ENCODE measurements around the gene LRRC61. TPM values are rescaled to one million over a fixed set of nuclear protein-coding genes. Genes with fewer than 3 reads are reported as not detected.

LRRC61 gene
- total RNA-seq, 2 experiments from 2014 or later: 23.5 to 26.1 TPM

DNA sequence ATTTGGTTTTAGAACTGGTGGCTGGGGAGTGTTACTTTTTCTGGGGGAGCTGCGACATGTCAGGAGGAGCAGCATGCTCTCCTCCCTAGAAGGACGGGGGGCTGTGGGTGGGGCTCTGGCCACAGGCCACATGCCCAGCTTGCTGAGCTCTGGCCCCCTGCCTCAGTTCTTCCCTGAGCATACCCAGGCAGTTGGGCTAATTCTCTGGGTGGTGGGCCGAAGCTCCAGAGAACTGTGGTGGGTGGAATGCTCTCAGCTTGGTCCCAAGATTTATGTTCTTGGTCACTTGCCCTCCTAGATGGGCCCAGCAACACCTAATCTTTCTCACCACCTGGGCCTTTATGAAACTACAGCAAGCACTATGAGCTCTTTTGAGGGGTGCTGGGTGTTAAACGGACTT, 50.9 kb downstream of the LRRC61 start:
- Mint-ChIP-seq H3K36me3 (peaks cover 16% of the 10 kb centered on the region), H3K27ac (peak overlapping the region; percentile 30), H3K27me3 (no peaks in the 10 kb centered on the region), H3K4me3 (no peak overlapping the region), H3K9me3 (no peaks in the 10 kb centered on the region), H3K4me1 (peaks cover 51% of the 10 kb centered on the region)
- DNase-seq: no peak

DNA sequence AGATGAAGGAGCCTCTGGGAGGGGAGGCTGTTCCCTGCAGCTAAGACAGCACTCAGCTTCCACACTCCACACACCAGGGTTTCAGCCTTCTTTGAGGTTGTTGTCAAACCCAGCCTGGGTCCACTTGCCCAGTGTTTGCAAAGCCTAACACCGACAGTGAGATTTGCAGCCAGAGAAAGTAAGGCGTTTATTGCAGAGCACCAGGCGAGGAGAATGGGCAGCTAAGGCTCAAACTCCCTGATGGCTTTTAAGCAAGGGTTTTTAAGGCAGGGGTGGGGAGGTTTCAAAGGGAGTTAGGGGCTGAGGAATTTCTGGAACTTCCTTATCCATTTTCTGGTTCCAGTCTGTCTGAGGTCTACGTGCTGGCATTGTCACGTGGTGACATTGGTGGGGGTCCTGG, 51.3 kb downstream of the LRRC61 start:
- H3K4me3 Mint-ChIP-seq: no peak overlapping the region
- H3K27ac Mint-ChIP-seq: peak overlapping the region; percentile 30
- DNase-seq: no peak
- H3K9me3 Mint-ChIP-seq: no peaks in the 10 kb centered on the region
- H3K27me3 Mint-ChIP-seq: no peaks in the 10 kb centered on the region
- H3K4me1 Mint-ChIP-seq: peaks cover 51% of the 10 kb centered on the region
- peaks cover 15% of the 10 kb centered on the region for H3K36me3 Mint-ChIP-seq

DNA sequence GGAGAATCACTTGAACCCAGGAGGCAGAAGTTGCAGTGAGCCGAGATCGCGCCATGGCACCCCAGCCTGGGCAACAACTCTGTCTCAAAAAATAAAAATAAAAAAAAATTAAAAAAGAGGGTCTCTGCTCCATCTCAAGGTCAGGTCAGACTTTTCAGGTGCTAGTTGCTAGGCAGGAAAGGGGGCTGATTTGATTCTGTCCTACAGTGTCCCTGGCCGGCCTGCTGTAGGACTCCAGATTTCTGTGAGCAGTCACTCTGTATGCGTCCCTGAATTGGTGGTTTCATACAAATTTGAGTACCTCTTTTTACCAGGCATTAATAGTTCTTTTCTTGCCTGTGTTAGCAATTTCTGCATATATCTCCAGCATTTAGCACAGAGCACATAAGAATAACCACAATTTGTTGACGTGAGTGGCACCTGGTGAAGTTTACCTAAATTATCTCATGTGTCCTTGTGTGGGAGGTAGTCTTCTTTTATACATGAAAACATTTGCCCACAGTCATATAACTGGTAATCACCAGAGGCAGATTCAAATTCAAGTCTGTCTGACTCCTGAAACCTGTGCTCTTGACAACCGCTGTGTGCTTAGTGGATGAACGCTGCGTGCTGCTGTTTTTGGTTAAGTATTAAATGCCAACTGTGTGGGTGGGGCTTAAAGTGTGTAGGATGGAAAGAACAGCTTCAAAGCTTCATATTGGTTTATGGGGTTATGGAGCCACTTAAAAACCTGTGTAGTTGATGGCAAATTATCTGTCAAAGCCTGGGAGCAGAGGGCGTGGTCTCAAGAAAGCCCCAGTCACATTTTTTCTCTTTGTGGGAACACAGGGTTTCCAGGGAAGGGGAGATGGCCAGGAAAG, 52.7 kb downstream of the LRRC61 start:
- peak; percentile 56 for DNase-seq
- H3K27ac Mint-ChIP-seq: peak overlapping the region; percentile 85
- H3K4me1 Mint-ChIP-seq: peaks cover 49% of the 10 kb centered on the region
- H3K36me3 Mint-ChIP-seq: peaks cover 15% of the 10 kb centered on the region
- H3K9me3 Mint-ChIP-seq: no peaks in the 10 kb centered on the region
- peak overlapping the region; percentile 23 for H3K4me3 Mint-ChIP-seq
- no peaks in the 10 kb centered on the region for H3K27me3 Mint-ChIP-seq

DNA sequence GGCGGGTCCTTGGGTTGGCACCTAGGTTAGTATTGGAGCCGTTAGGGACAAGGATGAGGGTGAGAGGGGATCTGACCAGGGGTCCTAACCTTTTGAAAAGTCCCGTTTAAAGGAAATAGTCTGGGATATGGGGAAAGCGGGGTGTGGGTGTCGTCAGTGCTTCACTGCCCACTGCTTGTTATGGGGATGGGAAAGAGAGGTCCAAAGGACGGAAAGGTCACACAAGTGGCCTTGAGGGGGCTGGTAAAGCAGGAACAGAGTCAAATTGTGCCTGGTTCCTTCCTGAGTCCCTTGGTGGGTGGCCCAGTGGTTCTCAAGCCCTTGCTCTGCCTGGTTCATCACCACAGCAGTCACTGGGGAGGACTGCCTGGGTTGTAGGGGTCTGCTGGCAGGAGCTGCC, 53.4 kb downstream of the LRRC61 start:
- Mint-ChIP-seq H3K4me3 (no peak overlapping the region), H3K4me1 (peaks cover 52% of the 10 kb centered on the region), H3K36me3 (peaks cover 15% of the 10 kb centered on the region), H3K27me3 (no peaks in the 10 kb centered on the region), H3K9me3 (no peaks in the 10 kb centered on the region), H3K27ac (peak overlapping the region; percentile 85)
- no peak for DNase-seq

DNA sequence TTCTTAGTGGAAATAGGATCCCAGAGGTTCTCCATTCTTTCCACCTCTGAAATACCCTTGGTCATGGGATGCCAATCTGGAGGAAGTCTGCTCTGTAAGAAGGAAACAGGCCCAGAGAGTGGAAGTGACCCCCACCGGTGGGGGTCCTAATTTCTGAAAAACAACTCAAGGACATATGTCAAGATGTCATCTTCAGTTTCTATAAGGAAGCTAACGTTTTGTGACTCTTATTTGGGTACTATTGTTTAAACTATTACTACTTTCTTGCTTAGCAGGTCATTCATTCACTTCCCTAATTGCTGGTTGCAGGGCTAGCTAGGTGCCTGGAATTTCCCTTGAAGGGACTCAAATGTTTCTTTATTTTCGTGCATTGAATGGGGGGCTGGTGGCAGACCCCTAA, 54.0 kb downstream of the LRRC61 start:
- peaks cover 52% of the 10 kb centered on the region for H3K4me1 Mint-ChIP-seq
- H3K36me3 Mint-ChIP-seq: peaks cover 15% of the 10 kb centered on the region
- H3K9me3 Mint-ChIP-seq: no peaks in the 10 kb centered on the region
- no peak overlapping the region for H3K27ac Mint-ChIP-seq
- no peak overlapping the region for H3K4me3 Mint-ChIP-seq
- H3K27me3 Mint-ChIP-seq: no peaks in the 10 kb centered on the region
- DNase-seq: no peak

DNA sequence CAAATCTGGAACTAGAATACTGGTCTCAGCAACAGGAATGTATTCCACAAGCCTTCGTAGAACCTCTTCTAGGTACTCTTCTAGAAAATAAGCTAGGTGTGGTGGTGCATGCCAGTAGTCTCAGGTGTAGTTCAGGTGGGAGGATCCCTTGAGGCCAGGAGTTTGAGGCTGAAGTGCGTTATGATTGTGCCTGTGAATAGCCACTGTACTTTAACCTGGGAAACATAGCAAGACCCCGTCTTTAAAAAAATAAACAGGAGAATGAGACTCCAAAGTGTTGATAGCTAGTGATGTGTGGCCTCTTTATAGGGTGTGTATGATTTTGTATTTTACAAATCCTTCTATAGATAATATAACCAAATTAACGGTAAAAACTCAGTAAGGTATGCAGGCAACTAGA, 54.5 kb downstream of the LRRC61 start:
- peaks cover 13% of the 10 kb centered on the region for H3K36me3 Mint-ChIP-seq
- no peaks in the 10 kb centered on the region for H3K9me3 Mint-ChIP-seq
- no peaks in the 10 kb centered on the region for H3K27me3 Mint-ChIP-seq
- no peak overlapping the region for H3K27ac Mint-ChIP-seq
- no peak overlapping the region for H3K4me3 Mint-ChIP-seq
- DNase-seq: no peak
- H3K4me1 Mint-ChIP-seq: peaks cover 52% of the 10 kb centered on the region

DNA sequence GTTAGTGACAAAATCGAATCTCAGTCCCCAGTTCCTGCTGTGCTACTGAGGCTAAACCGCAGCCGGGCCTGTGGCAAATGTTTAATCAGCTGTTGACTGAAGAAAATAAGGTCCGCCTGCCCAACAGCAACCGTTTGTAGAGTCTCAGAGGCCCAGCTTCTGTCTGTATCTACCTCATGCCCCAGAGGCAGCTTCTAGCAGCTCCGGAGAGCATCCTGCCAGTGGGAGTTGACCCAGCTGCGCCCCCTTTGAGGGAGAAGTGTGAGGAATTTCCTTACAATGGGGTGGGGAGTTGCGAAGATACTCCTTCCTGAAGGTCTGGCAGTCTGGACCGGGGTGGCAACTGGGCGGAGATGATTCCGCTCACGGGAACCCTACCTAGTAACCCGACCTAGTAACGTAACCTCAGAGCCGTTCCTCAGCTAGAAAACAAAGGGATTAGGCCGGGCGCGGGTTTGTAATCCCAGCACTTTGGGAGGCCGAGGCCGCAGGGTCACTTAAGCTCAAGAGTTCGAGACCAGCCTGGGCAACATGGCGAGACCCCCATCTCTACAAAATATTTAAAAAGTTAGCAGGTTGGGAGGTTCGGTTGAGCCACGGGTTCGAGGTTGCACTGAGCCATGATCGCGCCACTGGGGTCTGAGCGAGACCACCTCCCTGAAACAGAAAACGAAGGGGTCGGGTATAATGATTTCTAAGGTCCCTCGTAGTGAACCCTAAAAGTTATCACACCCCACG, 55.1 kb downstream of the LRRC61 start:
- H3K36me3 Mint-ChIP-seq: peaks cover 10% of the 10 kb centered on the region
- no peaks in the 10 kb centered on the region for H3K27me3 Mint-ChIP-seq
- peak overlapping the region; percentile 72 for H3K4me3 Mint-ChIP-seq
- peak; percentile 33 for DNase-seq
- H3K27ac Mint-ChIP-seq: peak overlapping the region; percentile 70
- H3K4me1 Mint-ChIP-seq: peaks cover 50% of the 10 kb centered on the region
- H3K9me3 Mint-ChIP-seq: no peaks in the 10 kb centered on the region

DNA sequence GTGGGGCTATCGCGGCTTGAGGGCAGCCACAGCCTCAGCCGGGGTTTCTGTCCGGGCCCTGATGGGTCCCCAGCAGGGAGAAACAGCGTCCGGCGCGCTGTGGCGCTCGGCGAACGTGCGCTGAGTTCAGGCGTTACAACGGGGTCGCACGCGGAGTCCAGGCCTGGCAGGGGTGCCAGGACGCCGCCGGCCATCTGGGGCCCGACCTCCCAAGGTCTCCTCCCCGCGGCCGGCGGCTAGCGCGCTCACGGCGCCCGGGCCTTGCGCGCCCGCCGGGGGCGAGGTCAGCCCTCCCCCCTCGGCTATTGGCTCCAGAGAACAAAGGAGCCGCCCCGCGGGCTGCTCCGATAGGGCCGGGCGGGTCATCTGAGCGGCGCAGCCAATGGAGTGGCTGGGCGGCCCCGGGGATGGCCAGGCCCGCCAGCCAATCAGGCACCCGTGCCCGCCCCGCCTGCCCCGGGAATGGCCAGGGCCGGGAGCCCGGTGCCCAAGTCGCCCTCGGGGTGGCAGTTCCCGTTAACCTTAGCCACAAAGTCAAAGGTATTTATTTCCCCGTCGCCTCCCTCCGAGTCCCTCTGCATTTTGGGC, 55.8 kb downstream of the LRRC61 start, which contains the start of gene ZNF775:
Gene ZNF775 (plus strand): TSS at position 478 of the 588 bp plus-strand sequence. CDS start 9,141 bp downstream, outside the sequence.
- Mint-ChIP-seq H3K27ac (peak within 1 kb of the TSS; percentile 70), H3K9me3 (no peaks in the 10 kb centered on the region), H3K27me3 (no peaks in the 10 kb centered on the region), H3K36me3 (peaks cover 5% of the 10 kb centered on the region), H3K4me1 (peaks cover 46% of the 10 kb centered on the region), H3K4me3 (peak within 1 kb of the TSS; percentile 96)
- peak; percentile 95 for DNase-seq

DNA sequence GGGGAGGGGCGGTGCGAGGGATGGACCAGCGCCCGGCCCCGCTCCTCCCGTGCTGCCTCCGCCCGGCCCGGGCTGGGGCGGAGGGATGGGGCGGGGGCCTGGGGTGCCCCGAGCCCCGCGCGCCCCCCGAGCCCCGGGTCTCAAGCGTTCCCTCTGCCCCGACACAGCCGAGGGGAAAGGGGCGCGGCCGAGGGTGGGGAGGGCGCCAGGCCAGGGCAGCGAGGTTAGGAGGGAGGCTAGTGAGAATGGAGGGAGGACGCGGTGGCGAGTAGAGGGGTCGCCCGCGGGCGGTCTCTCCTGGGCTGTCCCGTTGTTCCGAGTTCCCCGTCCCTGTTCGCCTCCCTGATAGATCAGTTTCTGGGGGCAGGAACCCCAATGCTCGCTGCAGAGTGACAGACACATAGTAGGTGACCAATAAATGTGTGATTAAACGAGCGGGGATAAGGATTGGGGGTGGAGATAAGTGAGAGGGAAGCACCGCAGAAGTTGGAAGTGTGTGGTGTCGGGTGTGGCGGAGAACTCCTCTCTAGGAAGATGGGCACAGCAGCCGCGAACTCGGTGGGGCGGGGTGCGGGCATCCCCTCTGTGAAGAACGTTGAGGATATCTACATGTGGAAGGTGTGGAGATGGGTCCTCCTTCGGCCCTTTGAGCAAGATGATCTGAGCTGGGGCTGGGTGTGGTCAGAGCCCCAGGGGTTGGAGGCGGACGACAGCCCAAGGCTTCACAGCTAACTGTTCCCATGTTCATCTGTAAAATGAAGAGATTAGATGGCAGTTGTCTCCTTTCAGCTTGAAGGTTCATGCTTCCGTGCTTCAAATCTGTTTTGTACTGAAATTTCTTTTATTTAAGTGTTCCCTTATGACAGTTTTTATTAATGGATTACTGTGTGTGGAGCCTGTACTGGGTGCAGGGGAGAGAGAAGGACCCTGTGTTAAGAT, 56.6 kb downstream of the LRRC61 start:
- Mint-ChIP-seq H3K4me3 (peak overlapping the region; percentile 96), H3K36me3 (no peaks in the 10 kb centered on the region), H3K4me1 (peaks cover 45% of the 10 kb centered on the region), H3K27ac (peak overlapping the region; percentile 59), H3K9me3 (no peaks in the 10 kb centered on the region), H3K27me3 (no peaks in the 10 kb centered on the region)
- DNase-seq: no peak

DNA sequence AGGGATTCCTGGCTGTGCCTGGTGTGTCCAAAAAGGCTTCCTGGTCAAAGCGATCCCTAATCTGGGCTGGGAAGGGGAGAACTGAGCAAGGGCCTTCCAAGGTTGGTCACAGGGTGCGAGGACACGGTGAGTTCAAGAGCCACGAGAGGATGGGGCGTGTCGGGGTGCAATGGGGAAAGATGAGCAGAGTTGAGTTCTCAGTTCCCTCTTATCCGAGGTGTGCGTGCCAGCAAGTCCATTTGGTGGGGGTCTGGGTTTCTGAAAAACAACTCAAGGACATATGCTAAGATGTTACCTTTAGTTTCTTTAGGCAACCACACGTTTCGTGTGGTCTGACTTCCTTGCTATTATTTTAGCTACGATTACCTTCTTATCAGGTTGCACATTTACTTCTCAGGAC, 57.3 kb downstream of the LRRC61 start:
- DNase-seq: no peak
- Mint-ChIP-seq H3K4me3 (peak overlapping the region; percentile 96), H3K36me3 (no peaks in the 10 kb centered on the region), H3K9me3 (no peaks in the 10 kb centered on the region), H3K27ac (no peak overlapping the region), H3K27me3 (no peaks in the 10 kb centered on the region), H3K4me1 (peaks cover 41% of the 10 kb centered on the region)

DNA sequence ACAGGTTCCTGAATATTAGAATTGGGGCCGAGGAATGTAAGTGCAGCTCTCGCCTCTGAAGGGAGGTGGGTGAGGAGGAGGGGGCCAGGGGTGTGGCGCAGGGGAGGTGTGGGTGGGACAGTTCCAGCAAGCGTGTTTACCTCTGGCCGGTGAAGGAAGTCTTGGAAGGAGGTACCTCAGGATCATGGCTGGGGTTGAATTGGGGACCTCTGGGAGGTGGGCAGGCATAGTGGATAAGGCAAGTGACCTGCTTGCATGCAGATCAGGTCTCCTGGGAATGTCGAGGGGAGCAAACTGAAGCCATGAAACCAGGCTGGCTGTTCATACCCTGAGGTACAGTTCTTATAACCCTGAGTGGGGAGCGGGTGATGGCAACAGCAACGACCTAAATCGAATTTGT, 57.9 kb downstream of the LRRC61 start:
- no peak for DNase-seq
- Mint-ChIP-seq H3K27ac (no peak overlapping the region), H3K27me3 (no peaks in the 10 kb centered on the region), H3K4me1 (peaks cover 35% of the 10 kb centered on the region), H3K4me3 (no peak overlapping the region), H3K9me3 (no peaks in the 10 kb centered on the region), H3K36me3 (no peaks in the 10 kb centered on the region)

DNA sequence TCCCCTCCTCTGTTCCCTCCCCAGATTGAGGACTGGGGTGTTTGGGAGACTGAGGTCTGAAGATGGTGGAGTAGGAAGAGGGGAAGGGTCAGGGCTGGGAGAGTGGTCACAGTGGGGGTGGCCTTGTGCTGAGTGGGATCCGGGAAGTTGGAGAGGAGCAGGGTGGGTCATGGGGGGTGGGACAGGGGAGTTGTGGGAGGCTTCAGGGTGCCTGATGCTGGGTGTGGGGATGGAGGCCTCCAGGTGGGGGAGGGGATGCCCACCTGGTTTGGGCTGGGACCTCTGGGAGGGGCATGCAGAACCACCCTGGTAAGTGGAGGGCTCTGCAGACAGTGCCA, 58.6 kb downstream of the LRRC61 start:
- H3K9me3 Mint-ChIP-seq: no peaks in the 10 kb centered on the region
- no peak for DNase-seq
- no peaks in the 10 kb centered on the region for H3K27me3 Mint-ChIP-seq
- no peak overlapping the region for H3K27ac Mint-ChIP-seq
- no peaks in the 10 kb centered on the region for H3K36me3 Mint-ChIP-seq
- peaks cover 28% of the 10 kb centered on the region for H3K4me1 Mint-ChIP-seq
- H3K4me3 Mint-ChIP-seq: no peak overlapping the region

DNA sequence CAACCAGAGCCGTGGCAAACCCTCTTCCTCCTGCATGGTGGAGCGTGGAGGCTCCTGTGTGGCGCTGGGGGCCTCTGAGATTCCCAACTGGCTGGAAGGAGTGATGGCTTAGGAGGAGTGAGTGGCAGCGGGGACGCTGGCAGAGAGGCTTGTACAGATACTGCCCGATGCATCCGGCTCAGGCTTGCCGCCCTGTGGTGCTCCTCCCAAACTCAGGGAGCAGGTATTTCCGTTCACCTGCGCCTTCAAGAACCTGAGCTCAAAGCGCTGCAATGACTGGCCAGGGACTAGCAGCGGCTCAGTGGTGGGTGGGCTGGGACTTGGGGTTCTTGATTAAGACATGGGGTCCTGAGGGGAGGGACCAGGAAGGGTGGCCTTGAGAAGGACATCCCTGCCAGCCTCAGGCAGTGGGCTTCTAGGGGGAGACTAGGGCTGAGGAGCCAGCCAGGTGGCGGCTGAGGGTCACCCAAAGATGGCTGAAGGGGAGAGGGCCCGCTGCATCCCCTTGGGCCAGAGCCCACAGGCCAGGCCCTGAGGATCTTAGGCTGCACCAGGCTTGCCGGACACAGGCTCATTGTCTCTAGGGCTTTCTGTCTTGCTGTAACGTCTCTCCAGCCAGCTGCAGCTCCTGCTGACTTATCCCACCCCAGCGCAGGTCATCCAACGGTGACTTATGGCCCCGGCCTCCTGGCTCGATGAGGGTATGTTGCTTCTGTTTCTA, 59.1 kb downstream of the LRRC61 start:
- Mint-ChIP-seq H3K27me3 (no peaks in the 10 kb centered on the region), H3K36me3 (no peaks in the 10 kb centered on the region), H3K27ac (no peak overlapping the region), H3K4me3 (no peak overlapping the region), H3K9me3 (no peaks in the 10 kb centered on the region), H3K4me1 (peaks cover 24% of the 10 kb centered on the region)
- DNase-seq: no peak

DNA sequence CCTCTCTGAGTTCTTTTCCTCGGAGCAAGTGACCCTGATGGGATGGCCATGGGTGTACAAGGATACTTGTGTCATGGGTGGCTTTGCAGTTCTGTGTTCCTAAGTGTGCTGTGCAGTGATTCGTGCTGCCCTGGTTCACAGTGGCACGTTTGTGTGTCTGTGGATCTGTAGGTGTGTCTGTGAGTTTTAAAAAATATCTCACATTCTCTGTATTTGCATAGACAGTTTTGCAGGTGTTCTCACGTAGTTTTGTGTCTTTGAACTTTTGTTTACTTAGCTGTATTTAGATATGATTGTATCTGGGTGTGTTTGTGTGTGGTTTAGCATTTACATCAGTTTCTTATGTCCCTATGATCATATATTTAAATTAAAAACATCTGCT, 59.7 kb downstream of the LRRC61 start:
- DNase-seq: no peak
- Mint-ChIP-seq H3K36me3 (no peaks in the 10 kb centered on the region), H3K9me3 (no peaks in the 10 kb centered on the region), H3K4me3 (no peak overlapping the region), H3K27ac (no peak overlapping the region), H3K27me3 (no peaks in the 10 kb centered on the region), H3K4me1 (peaks cover 19% of the 10 kb centered on the region)

All from activated naive CD8-positive, alpha-beta T cell treated with anti-CD3 and anti-CD28 coated beads for 36 hours (primary cell).